LNCaP clone FGC (cell line): Measurements from ENCODE around the gene TAL1.

Experiments
- DNase-seq: peaks from one replicate; pipeline ENCODE4 v3.0.0-alpha.2; 2011; ENCODE audit warnings: low read depth
- H3K4me3 ChIP-seq: 2 replicates; pipeline ENCODE4 v1.5.1; 2011; ENCODE audit warnings: mild to moderate bottlenecking, low read depth, low read length, control low read depth
- CTCF ChIP-seq: IDR thresholded peaks from 2 replicates; pipeline ENCODE4 v1.5.1; 2012; ENCODE audit warnings: mild to moderate bottlenecking; ENCODE audit not compliant: control insufficient read depth, insufficient read depth; ENCODE audit errors: extremely low read depth

TAL1 gene

GRCh38 chr1:47252369-47252768 is 20.3 kb upstream of the TAL1 start:
- no peak for TF ChIP-seq CTCF
- no peak for DNase-seq
- H3K4me3 ChIP-seq, result no peak overlapping the region

GRCh38 chr1:47249755-47250154 is 17.7 kb upstream of the TAL1 start:
- DNase-seq, result peak; percentile 79
- H3K4me3 ChIP-seq, result no peak overlapping the region
- TF ChIP-seq CTCF, result no peak

- TF ChIP-seq CTCF, result no peak
- no peak for DNase-seq
Measured at GRCh38 chr1:47244339-47244862, 12.4 kb upstream of the TAL1 start.

GRCh38 chr1:47243910-47244309 is 11.9 kb upstream of the TAL1 start:
- TF ChIP-seq CTCF, result no peak
- no peak for DNase-seq
- no peak overlapping the region for H3K4me3 ChIP-seq

More at GRCh38 chr1:47244339-47244862, 12.4 kb upstream of the TAL1 start:
- H3K4me3 ChIP-seq, result no peak overlapping the region

GRCh38 chr1:47241114-47242113 is 9.4 kb upstream of the TAL1 start:
- no peak for TF ChIP-seq CTCF
- no peak overlapping the region for H3K4me3 ChIP-seq
- no peak for DNase-seq

GRCh38 chr1:47238935-47239592 is 7.0 kb upstream of the TAL1 start:
- DNase-seq, result no peak
- H3K4me3 ChIP-seq, result no peak overlapping the region
- TF ChIP-seq CTCF, result no peak
